NCI-H446 treated with DMSO at 0.1 percent for 48 hours (cell line): ENCODE data around the gene ERBB4.

Experiments used
- DNase-seq: peaks from one replicate; lab custom pipeline; 2025; lab: John Stamatoyannopoulos, UW

Gene ERBB4

GRCh38 chr2:212083492-212083891, 455.1 kb downstream of the ERBB4 start:
- no peak for DNase-seq

DNA sequence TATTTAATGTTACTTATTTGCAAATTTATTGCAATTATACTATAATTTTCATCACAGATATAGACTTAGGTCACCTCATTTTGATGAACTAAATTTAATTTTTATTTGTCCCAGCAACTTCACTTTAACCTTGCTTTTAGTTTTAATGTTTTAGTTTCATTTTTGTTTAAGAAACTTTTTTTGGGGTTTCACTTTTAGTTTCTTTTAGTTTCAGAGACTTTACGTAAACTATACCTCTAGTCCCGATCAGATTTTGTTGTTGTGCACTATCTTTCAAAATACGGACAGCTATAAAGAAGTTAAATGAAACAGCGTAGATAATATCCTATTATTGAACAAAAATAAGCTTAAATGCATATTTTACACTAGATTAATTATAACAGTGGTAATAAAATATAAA, 460.5 kb downstream of the ERBB4 start:
- no peak for DNase-seq

GRCh38 chr2:212076456-212076855, 462.1 kb downstream of the ERBB4 start:
- DNase-seq = no peak

DNA sequence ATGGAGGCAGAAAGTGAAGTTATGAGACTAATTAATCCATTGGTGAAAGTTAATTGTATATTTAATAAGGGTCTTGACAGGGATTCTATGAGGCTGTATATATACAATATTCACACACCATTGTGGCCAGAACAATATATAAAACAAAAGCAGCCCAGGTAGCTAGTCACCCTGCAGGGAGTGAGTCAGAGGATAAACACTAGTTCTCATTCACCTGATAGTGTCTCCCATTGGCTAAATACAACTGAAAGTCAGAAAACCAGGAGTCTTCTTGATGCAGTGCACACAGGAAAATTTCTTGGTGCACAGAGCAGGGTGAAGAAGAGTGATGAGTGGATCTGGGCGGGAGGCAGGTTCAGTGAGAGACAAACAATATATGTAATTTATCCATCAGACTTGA, 465.2 kb downstream of the ERBB4 start:
- no peak for DNase-seq

- no peak for DNase-seq
Observed at GRCh38 chr2:212066546-212066945, 472.1 kb downstream of the ERBB4 start.

DNA sequence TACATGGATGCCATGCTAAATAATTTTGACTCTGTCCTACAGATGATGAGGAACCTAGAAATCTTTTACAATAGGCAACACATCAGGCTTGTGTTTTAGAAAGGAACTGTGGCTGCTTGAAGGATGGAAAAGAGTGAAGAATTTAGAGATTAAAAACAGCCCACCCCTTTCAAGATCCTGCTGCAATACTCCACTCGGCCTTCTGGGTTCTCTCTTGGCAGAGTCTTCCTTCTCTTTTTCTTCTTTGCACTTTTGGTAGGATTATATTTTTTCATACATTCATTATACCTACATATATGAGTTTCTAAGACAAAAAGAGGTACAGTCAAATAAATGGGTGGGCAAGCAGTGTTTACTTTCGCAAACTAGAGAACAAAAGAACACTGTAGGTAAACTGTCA, 474.3 kb downstream of the ERBB4 start:
- no peak for DNase-seq

DNA sequence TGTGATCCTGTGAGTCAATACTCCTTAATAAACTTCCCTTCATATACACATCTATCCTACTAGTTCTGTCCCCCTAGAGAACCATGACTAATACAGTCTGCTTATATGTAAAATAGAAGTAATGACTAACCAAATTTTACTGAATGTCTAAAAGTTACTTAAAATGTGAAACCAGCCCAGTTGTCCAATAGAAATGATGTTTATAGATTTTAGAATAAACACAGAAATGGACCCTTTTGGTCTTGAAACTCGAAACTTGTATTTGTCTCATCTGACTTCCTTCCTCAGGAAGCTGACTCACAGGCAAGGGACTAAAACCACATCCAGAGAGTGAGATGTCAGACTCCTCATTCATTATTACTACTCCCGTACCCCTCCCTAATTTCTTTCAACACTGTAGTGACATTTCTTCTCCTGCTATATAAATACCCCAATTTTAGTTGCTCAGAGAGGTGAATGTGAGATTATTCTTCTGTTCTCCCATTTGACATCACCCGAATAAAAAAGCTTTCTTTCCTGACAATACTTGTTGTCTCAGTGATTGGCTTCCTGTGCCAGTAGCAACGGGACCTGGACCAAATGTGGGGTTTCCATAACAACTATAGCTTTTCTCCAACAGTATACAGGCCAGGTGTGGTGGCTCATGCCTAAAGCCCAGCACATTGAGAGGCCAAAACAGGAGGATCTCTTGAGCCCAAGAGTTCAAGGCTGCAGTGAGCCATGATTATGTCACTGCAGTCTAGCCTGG, 486.0 kb downstream of the ERBB4 start:
- DNase-seq = no peak

DNA sequence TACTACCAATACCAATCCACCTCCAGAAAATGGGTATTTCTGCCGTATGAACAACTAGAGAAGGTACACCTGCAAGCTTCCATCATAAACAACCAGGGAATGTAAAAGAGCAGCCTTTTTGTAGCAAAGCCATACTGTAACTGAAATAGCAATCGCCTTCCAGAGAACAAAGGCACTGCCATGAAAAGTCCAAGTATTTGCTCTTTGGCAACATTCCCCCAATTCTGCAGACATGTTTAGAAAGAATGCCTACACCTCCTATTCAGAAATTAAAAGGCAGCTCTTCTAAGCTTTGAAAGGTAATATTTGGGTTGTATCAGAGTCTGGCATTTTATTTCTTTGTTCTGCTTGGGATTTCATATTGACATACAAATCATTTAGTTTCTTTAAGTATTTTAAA, 487.7 kb downstream of the ERBB4 start:
- no peak for DNase-seq

- DNase-seq = no peak
Observed at GRCh38 chr2:212042562-212042961, 496.0 kb downstream of the ERBB4 start.

- DNase-seq = no peak
Observed at GRCh38 chr2:212037062-212037461, 501.5 kb downstream of the ERBB4 start.

DNA sequence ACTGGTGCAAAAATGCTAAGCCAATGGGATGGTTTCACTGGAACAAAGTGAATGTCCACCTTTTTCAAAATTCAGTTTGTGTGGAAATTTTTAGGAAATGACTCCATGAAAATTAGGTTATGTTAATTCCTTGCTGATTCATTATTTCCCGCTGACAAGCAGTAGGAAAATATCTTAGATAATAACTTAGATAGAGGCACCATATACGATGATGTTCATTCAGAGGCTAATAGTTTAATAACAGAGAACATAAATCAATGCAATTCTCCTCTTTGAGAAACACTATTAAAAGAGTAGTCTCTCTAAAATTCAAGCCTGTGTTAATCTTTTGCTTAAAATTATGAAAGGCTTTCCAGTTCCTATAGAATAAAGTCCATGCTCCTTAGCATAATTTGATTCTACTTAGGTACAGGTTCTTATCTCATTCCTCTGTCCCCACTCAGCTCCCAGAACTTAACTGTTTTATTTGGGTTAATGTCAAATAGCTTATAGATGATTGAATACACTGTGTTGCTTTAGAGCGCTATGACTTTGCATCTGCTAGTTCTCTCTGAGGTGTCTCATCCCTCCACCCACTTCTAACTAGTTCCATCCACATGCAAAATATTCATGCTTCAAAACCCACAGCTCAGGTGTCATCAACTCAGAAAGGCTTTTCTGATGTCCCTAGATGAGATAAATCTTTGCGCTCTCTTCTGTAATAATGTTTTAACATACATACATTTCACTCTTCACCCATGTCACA, 503.6 kb downstream of the ERBB4 start:
- DNase-seq = no peak

DNA sequence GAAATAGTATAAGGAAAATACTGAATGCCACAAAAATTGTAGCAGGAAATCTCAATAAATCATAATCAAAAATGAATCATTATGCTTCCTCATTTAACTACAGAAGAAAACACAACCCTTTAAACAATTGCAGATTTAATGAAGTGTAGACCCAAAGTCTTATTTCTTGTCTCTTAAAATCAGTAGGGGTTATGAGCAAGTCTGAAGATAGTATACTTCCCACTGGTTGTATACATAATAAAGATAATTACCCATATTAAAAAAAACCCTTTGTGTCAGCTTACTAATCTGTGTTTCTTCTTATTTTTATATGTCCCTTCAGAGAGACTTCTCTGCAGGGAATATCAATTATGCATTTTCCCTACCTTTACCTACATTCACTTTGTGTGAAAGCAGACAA, 504.7 kb downstream of the ERBB4 start:
- DNase-seq = no peak

DNA sequence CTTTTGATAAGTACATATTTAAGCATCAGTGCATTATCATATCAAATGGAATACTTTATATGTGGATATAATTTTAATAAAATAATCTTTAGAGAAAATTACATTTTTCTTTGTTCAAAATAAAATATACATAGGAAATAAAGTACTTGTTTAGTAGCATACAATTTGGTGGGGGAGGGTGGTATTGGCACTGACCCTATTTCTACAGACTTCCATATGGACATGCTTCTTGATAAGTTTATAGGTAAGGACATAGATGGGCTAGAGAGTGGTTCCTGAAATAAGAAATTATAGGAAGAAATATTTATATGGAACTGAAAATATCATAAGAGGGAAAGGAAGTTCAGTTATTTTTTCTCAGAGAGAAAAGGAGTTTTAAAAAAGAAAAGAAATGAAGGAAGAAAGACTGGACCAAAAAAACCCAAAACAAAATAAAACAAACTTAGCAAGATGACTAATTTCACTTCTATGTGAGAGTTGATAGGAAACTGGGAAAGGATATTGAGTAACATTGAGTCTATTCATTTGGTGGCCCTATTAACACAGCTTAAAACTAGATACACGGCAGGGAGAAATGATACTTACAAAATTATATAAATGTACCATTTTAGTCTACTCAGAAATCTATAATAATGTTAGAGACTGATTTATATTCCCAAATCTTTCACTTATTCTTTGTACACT, 505.9 kb downstream of the ERBB4 start:
- DNase-seq = no peak

DNA sequence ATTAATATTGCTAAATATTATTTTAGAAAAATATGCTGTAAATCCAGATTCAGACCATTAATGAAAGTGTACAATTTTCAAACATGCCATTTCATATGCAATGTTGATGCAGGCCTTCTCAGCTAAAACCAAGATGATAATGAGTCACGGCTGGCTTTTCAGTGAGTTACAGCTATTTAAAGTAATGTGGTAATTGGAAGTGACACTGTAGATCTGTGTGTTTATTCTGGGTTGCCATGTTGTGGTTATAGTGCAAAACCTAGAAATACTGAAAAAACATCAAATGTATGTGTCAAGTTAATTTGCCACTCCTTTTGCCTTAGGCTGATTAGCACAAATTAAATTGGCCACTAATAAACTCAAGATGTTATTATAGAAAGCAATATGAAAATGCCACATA, 506.6 kb downstream of the ERBB4 start:
- no peak for DNase-seq

GRCh38 chr2:212030709-212031108, 507.9 kb downstream of the ERBB4 start:
- DNase-seq = no peak

GRCh38 chr2:212028798-212029394, 509.7 kb downstream of the ERBB4 start:
- DNase-seq = no peak

- DNase-seq = no peak
Observed at GRCh38 chr2:212027681-212028628, 510.6 kb downstream of the ERBB4 start.

DNA sequence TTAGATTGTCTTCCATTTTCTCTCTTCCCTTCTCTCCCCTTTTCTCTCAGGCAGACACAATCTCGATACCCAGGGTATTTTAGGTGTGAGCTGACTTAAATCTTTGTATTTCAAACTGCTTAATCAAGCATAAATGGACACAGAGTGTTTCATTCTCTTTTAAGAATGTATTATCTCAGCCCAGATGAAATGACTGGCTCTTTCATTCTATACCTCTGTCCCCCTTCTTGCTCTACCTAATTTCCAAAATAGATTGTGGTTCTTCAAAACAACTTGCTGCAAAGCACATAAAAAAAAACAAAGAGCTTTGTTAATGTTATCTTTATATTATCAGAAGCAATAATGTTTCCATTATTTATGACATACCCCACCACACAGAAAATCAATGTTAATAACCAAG, 514.6 kb downstream of the ERBB4 start:
- no peak for DNase-seq

- no peak for DNase-seq
Observed at GRCh38 chr2:212022966-212023365, 515.6 kb downstream of the ERBB4 start.

- DNase-seq = no peak
Observed at GRCh38 chr2:212021947-212022346, 516.7 kb downstream of the ERBB4 start.

GRCh38 chr2:212015588-212015987, 523.0 kb downstream of the ERBB4 start:
- no peak for DNase-seq

GRCh38 chr2:212013626-212014025, 525.0 kb downstream of the ERBB4 start:
- peak; percentile 31 for DNase-seq
